MG63 (cell line): ENCODE data around the gene LRIF1. TPM values are rescaled to one million over a fixed set of nuclear protein-coding genes. Genes with fewer than 3 reads are reported as not detected.
"Not testable (repeated sequence)": the region's sequence is repeated elsewhere in the genome, so short reads cannot be mapped to it uniquely, and the experiment has no call there.

ENCODE experiments used
- DNase-seq: peaks from one replicate; pipeline ENCODE4 v3.0.0-alpha.2; 2020
- H3K27me3 ChIP-seq: fragments of 250-450 bp; sonication (Bioruptor Pico); 2 replicates; pipeline ENCODE4 v1.5.1; 2020; ENCODE audit warnings: mild to moderate bottlenecking, moderate library complexity
- H3K36me3 ChIP-seq: fragments of 250-450 bp; sonication (Bioruptor Pico); 2 replicates; pipeline ENCODE4 v1.5.1; 2020; ENCODE audit warnings: mild to moderate bottlenecking, moderate library complexity
- H3K4me3 ChIP-seq: fragments of 250-450 bp; sonication (Bioruptor Pico); 2 replicates; pipeline ENCODE4 v1.5.1; 2020; ENCODE audit warnings: mild to moderate bottlenecking, moderate library complexity
- H3K9me3 ChIP-seq: fragments of 250-450 bp; sonication (Bioruptor Pico); 2 replicates; pipeline ENCODE4 v1.5.1; 2020; ENCODE audit warnings: mild to moderate bottlenecking, moderate library complexity
- total RNA-seq: library from RNA; depleted of rRNA; stranded (reverse); fragments of >200 nt; shearing (Covaris generic); gene quantifications from 2 replicates; pipeline ENCODE4 v1.2.3, GENCODE V29; 2014; ENCODE audit warnings: low replicate concordance

The LRIF1 gene
- total RNA-seq, 1 experiment from 2014 or later = 9.4 TPM

DNA sequence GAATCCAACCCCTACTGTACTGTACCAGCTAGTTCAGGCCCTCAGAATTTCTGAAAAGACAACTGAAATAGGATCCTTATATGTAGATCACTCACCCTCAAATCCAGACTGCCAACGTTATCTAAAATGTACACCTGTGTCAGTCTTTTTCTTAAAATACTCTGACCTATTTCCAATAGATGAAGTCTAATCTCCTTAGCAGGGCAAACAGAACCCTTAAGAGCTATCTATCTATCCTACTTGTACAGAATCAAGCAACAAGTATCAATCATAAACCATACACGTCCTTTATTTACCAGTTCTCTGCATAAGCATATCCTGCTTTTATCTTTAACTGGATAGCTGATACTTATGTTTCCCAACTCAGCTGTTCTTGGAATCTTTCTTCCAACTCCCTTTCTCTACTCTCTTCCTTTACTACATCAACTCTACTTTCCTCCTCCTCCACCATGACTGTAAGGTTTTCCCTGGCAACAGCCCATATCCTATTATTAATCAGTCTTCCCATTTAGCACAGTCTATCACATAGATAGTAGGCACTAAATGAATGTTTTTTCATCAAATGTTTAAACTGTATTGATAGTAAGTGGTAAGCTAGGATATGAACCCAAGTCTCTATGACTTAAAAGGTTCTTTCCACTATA, 2.8 kb downstream of the LRIF1 start:
- H3K9me3 ChIP-seq = peaks cover 16% of the 10 kb centered on the region
- no peaks in the 10 kb centered on the region for H3K36me3 ChIP-seq
- DNase-seq = no peak
- H3K4me3 ChIP-seq = no peak overlapping the region
- no peaks in the 10 kb centered on the region for H3K27me3 ChIP-seq

DNA sequence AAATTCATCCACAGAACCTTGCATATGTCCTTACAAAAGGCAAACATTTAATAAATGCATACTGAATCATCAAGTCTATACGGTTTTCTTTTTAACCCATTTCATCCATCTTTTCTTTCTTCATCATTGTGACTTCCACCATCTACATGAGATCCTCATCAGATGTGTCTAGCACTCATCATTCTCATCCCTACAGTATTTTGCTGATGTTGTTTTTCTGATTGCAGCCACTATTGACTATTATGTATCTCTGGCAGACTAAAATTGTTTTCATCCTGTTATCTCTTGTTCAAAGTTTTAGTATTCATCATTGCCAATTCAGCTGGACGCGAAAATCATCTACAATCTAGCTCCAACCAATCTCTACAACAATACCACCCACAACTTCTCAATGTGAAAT, 5.9 kb downstream of the LRIF1 start:
- H3K36me3 ChIP-seq = no peaks in the 10 kb centered on the region
- no peak for DNase-seq

DNA sequence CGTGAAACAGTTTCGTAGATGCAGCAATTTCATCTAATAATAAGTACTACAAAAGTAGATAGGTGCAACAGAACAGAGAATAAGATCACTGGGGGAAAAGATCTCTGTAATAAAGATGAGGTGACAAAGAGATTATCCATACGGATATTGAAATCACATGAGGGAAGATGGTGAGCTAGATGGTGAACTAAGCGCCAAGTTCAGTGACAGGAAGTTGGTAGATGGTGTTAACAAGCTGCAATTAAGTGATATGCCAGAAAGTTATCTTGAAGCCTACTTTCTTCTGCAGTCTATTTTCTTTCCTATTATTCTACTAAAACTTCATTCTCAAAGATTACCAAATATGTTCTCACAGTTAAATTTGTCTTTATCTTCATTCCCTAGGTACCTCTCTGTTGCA, 7.1 kb downstream of the LRIF1 start:
- no peaks in the 10 kb centered on the region for H3K9me3 ChIP-seq
- no peaks in the 10 kb centered on the region for H3K27me3 ChIP-seq
- DNase-seq = no peak
- H3K36me3 ChIP-seq = peaks cover 5% of the 10 kb centered on the region
- H3K4me3 ChIP-seq = no peak overlapping the region

More for the DNA sequence above, 5.9 kb downstream of the LRIF1 start:
- H3K9me3 ChIP-seq = peaks cover 4% of the 10 kb centered on the region; the same call in 1 of the 2 replicates
- no peaks in the 10 kb centered on the region for H3K27me3 ChIP-seq
- H3K4me3 ChIP-seq = no peak overlapping the region

DNA sequence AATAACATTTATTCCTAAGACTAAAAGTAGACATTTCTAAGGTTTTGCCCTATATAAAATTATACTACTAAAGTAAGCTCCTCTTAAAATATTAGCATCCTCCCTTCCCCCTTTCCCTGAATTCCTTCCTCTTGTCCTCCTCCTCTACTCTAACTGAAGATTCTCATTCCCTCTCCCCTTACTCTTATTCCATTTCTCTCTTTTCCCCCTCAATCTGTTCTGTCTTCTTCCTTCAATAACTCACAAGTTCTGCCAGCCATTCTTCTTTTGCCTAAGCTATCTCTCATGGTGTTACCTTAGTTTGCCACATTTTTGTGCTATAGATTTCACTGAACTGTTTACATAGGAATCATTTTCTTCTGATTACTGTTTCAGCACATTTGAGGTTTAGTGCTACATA, 10.7 kb downstream of the LRIF1 start:
- no peak overlapping the region for H3K4me3 ChIP-seq
- DNase-seq = no peak
- H3K36me3 ChIP-seq = peaks cover 8% of the 10 kb centered on the region
- no peaks in the 10 kb centered on the region for H3K9me3 ChIP-seq
- no peaks in the 10 kb centered on the region for H3K27me3 ChIP-seq

DNA sequence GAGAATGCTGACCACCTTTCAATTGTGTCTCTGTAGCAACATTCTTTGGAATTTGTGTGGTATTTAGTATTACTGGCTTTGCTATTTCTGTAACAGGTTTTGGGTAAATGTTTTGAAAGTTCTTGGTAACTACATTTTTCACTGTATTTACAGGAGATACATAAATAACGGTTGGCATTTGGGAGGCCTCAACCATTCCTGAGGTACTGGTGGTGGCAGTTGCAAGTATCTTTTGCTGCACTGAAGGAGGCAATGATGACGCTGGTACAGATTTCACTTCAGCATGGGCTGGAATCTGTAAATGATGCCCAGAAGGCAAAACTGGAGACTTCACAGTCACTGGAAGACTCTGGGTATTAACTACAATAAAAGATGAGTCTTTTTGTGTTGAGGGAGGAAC, 11.7 kb downstream of the LRIF1 start:
- no peak for DNase-seq
- no peak overlapping the region for H3K4me3 ChIP-seq
- peaks cover 8% of the 10 kb centered on the region for H3K36me3 ChIP-seq
- H3K9me3 ChIP-seq = no peaks in the 10 kb centered on the region
- no peaks in the 10 kb centered on the region for H3K27me3 ChIP-seq

DNA sequence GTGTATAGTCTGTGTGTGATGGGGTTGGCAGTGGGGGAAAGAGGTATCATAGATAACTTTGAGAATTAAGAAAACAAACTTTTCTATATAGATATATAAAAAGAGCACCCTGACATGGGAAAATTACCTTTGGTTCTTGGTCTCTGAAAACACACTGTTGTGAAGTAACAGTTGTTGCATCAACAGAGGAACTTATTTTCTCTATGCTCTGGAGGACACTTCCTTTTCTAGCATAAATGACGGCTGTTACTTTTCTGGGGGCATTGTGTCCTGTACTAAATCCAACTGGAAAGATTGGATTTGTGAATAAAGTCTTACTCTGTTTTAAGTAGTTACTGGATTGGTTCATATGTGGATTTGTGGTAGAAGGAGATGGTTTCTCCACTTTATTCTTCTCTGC, 12.6 kb downstream of the LRIF1 start:
- Histone ChIP-seq H3K9me3 (no peaks in the 10 kb centered on the region), H3K36me3 (peaks cover 8% of the 10 kb centered on the region), H3K4me3 (no peak overlapping the region), H3K27me3 (no peaks in the 10 kb centered on the region)
- DNase-seq = no peak

DNA sequence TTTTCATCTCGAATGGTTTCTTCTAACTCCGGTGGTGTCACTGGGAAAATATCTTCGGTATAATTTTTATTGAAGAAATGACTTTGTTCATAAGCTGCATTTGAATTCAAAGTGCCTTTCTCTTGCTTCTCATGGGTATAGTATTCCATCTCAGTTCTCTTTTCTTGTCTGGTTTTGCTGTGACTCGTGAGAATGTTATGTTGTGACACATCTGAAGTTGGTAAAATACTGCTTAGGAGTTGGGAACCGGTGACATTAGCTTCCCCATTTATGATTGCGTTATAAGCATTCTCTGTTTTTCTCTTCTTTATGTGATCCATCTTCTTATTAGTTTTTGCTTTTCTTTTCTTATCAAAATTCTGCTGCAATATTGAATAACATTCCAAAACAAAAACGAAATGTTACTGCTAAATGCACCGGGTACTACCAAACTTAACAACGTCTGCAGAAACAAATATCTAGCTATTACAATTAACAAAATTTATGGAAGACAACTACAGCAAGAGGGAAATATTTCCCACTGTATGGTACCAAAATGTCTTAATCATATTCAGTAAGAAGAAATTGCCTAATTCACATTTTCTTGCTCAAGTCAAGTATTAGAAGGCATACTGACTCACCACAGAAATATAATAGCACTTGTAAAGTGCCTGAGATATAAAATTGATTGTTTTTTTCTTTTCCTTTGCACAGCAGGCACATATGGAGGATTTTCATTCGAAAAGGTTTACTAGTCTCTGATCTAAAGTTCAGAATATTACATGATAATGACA, 15.5 kb downstream of the LRIF1 start:
- Histone ChIP-seq H3K9me3 (peaks cover 3% of the 10 kb centered on the region; the same call in 1 of the 2 replicates), H3K4me3 (no peak overlapping the region), H3K27me3 (no peaks in the 10 kb centered on the region), H3K36me3 (peaks cover 8% of the 10 kb centered on the region)
- DNase-seq = no peak

DNA sequence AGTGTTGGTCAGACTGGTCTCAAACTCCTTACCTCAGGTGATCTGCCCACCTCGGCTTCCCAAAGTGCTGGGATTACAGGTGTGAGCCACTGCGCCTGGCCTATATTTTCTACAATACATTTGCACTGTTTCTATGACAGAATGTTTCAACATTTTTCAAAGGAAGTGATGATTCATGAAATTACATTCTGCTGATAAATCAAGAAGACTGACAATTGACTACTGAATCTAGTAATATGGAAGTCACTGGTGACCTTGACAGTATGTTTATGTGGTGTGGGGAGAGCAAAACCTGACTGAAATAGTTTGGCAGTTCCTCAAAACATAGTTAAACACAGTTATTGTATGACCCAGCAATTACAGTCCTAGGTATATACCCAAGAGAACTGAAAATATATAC, 18.1 kb downstream of the LRIF1 start:
- no peak for DNase-seq
- Histone ChIP-seq H3K9me3 (peaks cover 3% of the 10 kb centered on the region; the same call in 1 of the 2 replicates), H3K36me3 (peaks cover 2% of the 10 kb centered on the region), H3K4me3 (no peak overlapping the region), H3K27me3 (no peaks in the 10 kb centered on the region)

DNA sequence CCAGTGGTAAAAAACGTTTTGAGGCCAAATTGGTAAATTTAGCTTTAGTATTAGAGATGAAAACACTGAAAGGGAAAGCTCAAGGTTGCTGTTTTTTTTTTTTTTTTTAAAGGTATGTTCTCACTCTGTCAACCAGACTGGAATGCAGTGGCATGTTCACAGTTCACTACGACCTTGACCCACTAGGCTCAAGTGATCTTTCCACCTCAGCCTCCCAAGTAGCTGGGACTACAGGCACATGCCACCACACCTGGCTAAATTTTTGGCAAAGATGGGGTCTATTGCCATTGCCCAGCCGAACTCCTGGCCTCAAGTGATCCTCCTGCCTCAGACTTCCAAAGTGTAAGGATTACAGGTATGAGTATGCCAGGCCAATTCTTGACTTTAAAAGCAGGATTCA, 18.9 kb downstream of the LRIF1 start:
- Histone ChIP-seq H3K9me3 (peaks cover 3% of the 10 kb centered on the region; the same call in 1 of the 2 replicates), H3K27me3 (no peaks in the 10 kb centered on the region)

DNA sequence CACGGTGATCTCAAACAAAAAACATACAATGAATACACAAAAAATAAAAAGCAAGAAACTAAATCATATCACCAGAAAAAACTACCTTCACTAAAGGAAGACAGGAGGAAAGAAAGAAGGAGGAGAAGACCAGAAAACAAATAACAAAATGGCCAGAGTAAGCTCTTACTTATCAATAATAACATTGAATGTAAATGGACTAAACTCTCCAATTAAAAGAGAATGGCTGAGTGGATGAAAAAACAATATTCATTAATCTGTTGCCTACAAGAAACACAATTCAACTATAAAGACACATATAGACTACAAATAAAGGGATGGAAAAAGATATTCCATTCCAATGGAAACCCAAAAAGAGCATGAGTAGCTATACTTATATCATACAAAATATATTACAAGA, 27.2 kb downstream of the LRIF1 start:
- Histone ChIP-seq H3K36me3 (no peaks in the 10 kb centered on the region), H3K4me3 (no peak overlapping the region), H3K27me3 (no peaks in the 10 kb centered on the region), H3K9me3 (peaks cover 6% of the 10 kb centered on the region; the same call in 1 of the 2 replicates)
- no peak for DNase-seq

More for the DNA sequence above, 18.9 kb downstream of the LRIF1 start:
- H3K36me3 ChIP-seq = peaks cover 1% of the 10 kb centered on the region
- H3K4me3 ChIP-seq = no peak overlapping the region
- no peak for DNase-seq

DNA sequence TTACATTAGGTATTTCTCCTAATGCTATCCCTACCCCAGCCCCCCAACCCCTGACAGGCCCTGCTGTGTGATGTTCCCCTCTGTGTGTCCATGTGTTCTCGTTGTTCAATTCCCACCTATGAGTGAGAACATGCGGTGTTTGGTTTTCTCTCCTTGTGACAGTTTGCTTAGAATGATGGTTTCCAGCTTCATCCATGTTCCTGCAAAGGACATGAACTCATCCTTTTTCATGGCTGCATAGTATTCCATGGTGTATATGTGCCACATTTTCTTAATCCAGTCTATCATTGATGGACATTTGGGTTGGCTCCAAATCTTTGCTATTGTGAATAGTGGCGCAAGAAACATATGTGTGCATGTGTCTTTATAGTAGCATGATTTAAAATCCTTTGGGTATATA, 32.6 kb downstream of the LRIF1 start:
- not testable (repeated sequence) for DNase-seq, H3K36me3 ChIP-seq, H3K9me3 ChIP-seq, H3K27me3 ChIP-seq, H3K4me3 ChIP-seq

DNA sequence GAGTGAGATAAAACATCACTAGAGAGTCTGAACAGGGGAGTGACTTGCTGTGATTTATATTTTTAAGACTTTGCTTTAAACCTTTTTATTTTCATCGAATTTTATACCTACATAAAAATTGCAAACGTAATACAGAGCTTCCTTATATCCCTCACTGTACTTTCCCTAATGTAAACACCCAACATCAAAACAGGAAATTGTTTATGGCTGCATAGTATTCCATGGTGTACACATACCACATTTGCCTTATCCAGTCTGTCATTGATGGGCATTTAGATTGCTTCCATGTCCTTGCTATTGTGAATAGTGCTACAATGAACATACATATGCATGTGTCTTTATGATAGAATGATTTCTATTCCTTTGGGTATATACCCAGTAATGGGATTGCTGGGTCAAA, 34.8 kb downstream of the LRIF1 start:
- no peak for DNase-seq
- Histone ChIP-seq H3K4me3 (no peak overlapping the region), H3K36me3 (no peaks in the 10 kb centered on the region), H3K27me3 (no peaks in the 10 kb centered on the region), H3K9me3 (no peaks in the 10 kb centered on the region)

DNA sequence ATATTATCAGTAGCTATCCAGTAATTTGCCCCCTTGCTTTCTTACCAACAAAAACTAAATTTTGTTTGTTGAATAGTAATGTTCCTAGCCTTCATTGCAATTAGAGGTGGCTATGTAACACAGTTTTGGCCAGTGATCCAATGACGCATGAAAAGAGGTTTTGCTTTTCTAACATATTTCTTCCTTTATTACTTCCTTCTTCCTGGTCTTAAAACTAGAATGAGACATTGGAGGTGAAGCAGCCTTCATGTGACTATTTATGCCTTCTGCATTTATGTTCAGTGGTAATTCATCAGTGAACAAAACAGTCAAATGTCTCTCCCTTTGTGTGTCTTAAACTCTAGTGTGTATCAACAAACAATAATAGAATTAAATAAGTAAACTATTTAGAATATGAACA, 35.5 kb downstream of the LRIF1 start:
- H3K9me3 ChIP-seq = no peaks in the 10 kb centered on the region
- no peak for DNase-seq
- H3K27me3 ChIP-seq = peaks cover 2% of the 10 kb centered on the region; the same call in 1 of the 2 replicates
- no peaks in the 10 kb centered on the region for H3K36me3 ChIP-seq
- H3K4me3 ChIP-seq = no peak overlapping the region

DNA sequence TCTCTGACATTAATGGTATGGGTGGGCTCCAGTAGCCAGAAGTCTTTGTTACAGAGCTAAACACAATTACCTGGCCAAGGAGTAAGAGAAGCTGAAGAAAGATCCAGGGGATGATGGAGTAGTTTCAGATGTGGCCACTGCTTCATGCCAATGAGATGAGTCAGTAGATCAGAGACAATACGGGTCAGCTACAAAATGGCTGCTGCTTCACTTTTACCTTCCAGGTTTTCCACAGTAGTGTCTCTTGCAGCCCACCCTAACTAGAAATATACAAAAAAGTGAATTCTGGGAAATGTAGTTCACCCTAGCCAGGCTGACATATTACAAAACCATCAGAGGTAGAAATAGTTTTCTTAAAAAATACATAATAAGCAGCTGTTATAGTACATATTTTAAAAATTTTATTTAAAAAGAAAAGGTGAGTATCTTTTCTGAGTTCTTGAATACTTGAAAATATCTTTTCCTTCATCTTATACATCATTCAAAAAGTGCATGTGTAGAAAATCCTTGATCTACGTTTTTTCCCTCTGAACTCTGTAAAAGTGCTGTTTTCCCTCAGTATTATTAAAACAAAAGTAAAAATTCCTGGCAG, 36.1 kb downstream of the LRIF1 start:
- H3K9me3 ChIP-seq = no peaks in the 10 kb centered on the region
- peak; percentile 13 for DNase-seq
- H3K4me3 ChIP-seq = no peak overlapping the region
- H3K36me3 ChIP-seq = no peaks in the 10 kb centered on the region
- peaks cover 2% of the 10 kb centered on the region; the same call in 1 of the 2 replicates for H3K27me3 ChIP-seq

DNA sequence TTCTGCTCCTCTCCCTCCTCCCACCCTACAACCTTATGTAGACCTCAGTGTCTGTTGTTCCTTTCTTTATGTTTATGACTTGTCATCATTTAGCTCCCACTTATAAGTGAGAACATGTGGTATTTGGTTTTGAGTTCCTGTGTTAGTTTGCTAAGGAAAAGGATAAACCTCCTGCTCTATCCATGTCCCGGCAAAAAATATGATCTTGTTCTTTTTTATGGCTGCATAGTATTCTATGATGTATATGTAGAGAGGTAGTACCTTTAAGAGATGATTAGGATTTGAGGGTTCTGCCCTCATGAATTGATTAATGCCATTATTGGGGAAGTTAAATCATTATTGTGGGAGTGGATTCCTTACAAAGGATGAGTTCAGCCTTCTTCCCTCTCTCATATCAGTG, 41.8 kb downstream of the LRIF1 start:
- DNase-seq = no peak
- H3K4me3 ChIP-seq = no peak overlapping the region
- H3K9me3 ChIP-seq = no peaks in the 10 kb centered on the region
- H3K27me3 ChIP-seq = peaks cover 2% of the 10 kb centered on the region; the same call in 1 of the 2 replicates
- no peaks in the 10 kb centered on the region for H3K36me3 ChIP-seq

DNA sequence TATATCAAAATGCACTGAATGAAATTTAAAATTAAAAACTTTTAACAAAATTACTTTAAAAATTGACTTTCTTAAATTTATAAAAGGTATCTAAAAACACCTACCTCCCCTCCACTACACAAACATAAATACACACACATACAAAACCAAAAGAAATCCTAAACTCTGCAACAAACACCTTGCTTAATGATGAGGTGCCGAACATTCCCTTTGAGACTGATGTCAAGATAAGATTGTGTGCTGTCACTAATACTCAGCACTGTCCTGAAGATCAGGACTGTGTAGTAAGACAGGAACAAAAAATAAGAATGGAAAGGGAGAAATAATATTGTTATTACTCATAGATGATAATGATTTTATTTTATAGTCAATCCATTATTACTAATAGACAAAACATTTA, 45.7 kb downstream of the LRIF1 start:
- no peak overlapping the region for H3K4me3 ChIP-seq
- H3K27me3 ChIP-seq = no peaks in the 10 kb centered on the region
- H3K9me3 ChIP-seq = no peaks in the 10 kb centered on the region
- DNase-seq = no peak
- no peaks in the 10 kb centered on the region for H3K36me3 ChIP-seq

DNA sequence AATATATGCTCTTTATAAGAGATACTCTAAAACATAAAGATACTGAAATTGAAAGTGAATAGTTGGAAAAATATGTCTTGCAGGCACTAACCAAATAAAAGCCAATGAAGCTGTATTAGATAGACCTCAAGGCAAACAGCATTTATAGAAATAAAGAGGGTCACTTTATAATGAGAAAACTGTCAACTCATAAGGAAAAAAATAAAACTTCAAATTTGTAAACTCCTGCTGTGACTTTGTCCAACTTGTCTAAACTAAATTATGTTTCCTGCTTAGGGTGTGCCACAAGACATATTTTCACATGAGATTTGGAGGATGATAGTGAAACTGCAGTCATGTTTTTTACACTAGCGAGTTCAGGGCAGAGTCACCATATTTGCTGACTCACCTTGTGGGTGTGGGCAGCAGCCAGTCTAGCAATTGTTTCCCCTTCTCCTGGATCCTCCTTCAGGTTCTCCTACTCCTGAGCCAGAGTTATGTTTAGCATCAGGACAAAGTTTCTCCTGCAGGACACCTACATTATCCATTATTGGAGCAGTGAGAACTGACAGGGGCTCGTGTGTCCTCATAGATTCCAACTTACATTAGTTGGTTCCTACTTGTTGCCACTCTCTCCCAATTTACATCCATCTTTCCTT, 46.9 kb downstream of the LRIF1 start:
- H3K27me3 ChIP-seq = no peaks in the 10 kb centered on the region
- peak overlapping the region; percentile 13 for H3K4me3 ChIP-seq
- DNase-seq = peak; percentile 58
- H3K9me3 ChIP-seq = no peaks in the 10 kb centered on the region
- H3K36me3 ChIP-seq = no peaks in the 10 kb centered on the region
